NB4 (cell line): ENCODE data around the gene PPFIA4.

Experiments
- MYC ChIP-seq: IDR thresholded peaks from 2 replicates; pipeline ENCODE4 v1.6.1; 2011; ENCODE audit warnings: low read depth, low read length
- POLR2A ChIP-seq: IDR thresholded peaks from 2 replicates; pipeline ENCODE4 v1.6.1; 2011; ENCODE audit warnings: mild to moderate bottlenecking; ENCODE audit not compliant: insufficient read length; ENCODE audit errors: extremely low read depth
- TF ChIP-seq, protein P1 (sequence below): IDR thresholded peaks from one replicate; pipeline ENCODE4 v1.5.1; 2012; ENCODE audit warnings: low read depth, low read length

- TF ChIP-seq POLR2A = no peak
- TF ChIP-seq, protein P1, sequence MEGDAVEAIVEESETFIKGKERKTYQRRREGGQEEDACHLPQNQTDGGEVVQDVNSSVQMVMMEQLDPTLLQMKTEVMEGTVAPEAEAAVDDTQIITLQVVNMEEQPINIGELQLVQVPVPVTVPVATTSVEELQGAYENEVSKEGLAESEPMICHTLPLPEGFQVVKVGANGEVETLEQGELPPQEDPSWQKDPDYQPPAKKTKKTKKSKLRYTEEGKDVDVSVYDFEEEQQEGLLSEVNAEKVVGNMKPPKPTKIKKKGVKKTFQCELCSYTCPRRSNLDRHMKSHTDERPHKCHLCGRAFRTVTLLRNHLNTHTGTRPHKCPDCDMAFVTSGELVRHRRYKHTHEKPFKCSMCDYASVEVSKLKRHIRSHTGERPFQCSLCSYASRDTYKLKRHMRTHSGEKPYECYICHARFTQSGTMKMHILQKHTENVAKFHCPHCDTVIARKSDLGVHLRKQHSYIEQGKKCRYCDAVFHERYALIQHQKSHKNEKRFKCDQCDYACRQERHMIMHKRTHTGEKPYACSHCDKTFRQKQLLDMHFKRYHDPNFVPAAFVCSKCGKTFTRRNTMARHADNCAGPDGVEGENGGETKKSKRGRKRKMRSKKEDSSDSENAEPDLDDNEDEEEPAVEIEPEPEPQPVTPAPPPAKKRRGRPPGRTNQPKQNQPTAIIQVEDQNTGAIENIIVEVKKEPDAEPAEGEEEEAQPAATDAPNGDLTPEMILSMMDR = no peak
- TF ChIP-seq MYC = no peak
These were observed 23.4 kb downstream of the PPFIA4 start for GRCh38 chr1:203049576-203050180.
